Left lung (tissue), 14 donors: ENCODE data around the gene DBET. TPM values are rescaled to one million over a fixed set of nuclear protein-coding genes. Genes with fewer than 3 reads are reported as not detected.
A peak's percentile ranks its signal among the peaks of the same experiment; 100 is the strongest.
"Not testable (repeated sequence)": the region's sequence is repeated elsewhere in the genome, so short reads cannot be mapped to it uniquely, and the experiment has no call there.

ENCODE experiments used
- ATAC-seq: fragments of 200-7000 bp; cut with Tn5 transposase; one replicate; pipeline ENCODE4 v1.9.1; 2020; ENCODE audit warnings: moderate library complexity
- DNase-seq, 4 donors: peaks; one replicate each; pipeline ENCODE4 v3.0.0-alpha.2; 2013 to 2020
- H3K27ac ChIP-seq, 2 donors: fragments of 200-600 bp; sonication (generic) in 1 of 2; one replicate each; pipeline versions ENCODE4 v1.5.0 to v1.8.0; 2020 to 2021
- H3K27me3 ChIP-seq, 2 donors: fragments of 200-600 bp; sonication (generic) in 1 of 2; one replicate each; pipeline versions ENCODE4 v1.5.0 to v1.8.0; 2020 to 2021
- H3K36me3 ChIP-seq, 2 donors: fragments of 200-600 bp; sonication (generic) in 1 of 2; one replicate each; pipeline versions ENCODE4 v1.5.0 to v1.8.0; 2020 to 2021
- H3K4me1 ChIP-seq, 2 donors: fragments of 200-600 bp; one replicate each; pipeline ENCODE4 v1.8.0; 2021
- H3K4me3 ChIP-seq, 2 donors: fragments of 200-600 bp; sonication (generic) in 1 of 2; one replicate each; pipeline versions ENCODE4 v1.5.0 to v1.8.0; 2020 to 2021; ENCODE audit warnings: mild to moderate bottlenecking in 1 of 2
- H3K9me3 ChIP-seq, 2 donors: fragments of 200-600 bp; sonication (generic) in 1 of 2; one replicate each; pipeline versions ENCODE4 v1.5.0 to v1.8.0; 2020 to 2021
- CTCF ChIP-seq, 2 donors: fragments of 200-600 bp; sonication (generic) in 1 of 2; IDR thresholded peaks; one replicate each; pipeline versions ENCODE4 v1.5.0 to v1.8.0; 2021; ENCODE audit warnings: antibody characterized with exemption in 2 of 2
- intact Hi-C, 2 donors: fragments of 100-400 bp; cut with DNase I; formaldehyde crosslinking; loops; one replicate each; pipeline versions ENCODE4 v1.11.2 to v1.14.2; 2022
- long read RNA-seq, 12 donors: library from polyadenylated mRNA in 2 of 12; unstranded in 2 of 12; transcript quantifications; one replicate each; pipeline ENCODE4 v2.0.0 and lab custom pipeline, GENCODE V29; 2019 to 2026
- polyA plus RNA-seq, 6 donors: library from polyadenylated mRNA; unstranded; fragments of 120-200 nt; gene quantifications; one replicate each; pipeline ENCODE4 v1.2.1, GENCODE V29; 2013; ENCODE audit not compliant: insufficient read length in 6 of 6
- total RNA-seq, 2 donors: library from RNA; stranded (reverse); fragmentation: NEBNext Ultra II Directional; extraction: Animal tissue kit (Norgen Biotek cat#: 25700); gene quantifications; one replicate each; pipeline ENCODE4 v1.2.1, GENCODE V29; 2021
- donor health status: DM: no; HTN: yes; CAD: no.
- donor health status: DM: no; HTN: no; CAD: no.

DBET gene
- total RNA-seq: under 1 TPM; 0.10 to 0.12 TPM
- not detected for polyA plus RNA-seq
- long read RNA-seq, donor 1: 0 reads
- long read RNA-seq, donor 2: 0 reads
- long read RNA-seq, donor 3: 0 reads
- long read RNA-seq, donor 4: 0 reads
- long read RNA-seq, donor 5: 0 reads
- long read RNA-seq, donor 6: 0 reads
- long read RNA-seq, donor 7: 0 reads
- long read RNA-seq, donor 8: 0 reads
- long read RNA-seq, donor 9: 0 reads
- long read RNA-seq, donor 10: 0 reads
- long read RNA-seq, donor 11, partial matches to known transcripts: 0 of 1 reads
- long read RNA-seq, donor 11, other reads (novel, unspliced or antisense): 0 of 1 reads
- long read RNA-seq, donor 12: 0 reads

- ATAC-seq: not testable (repeated sequence)
Measured at GRCh38 chr4:190064342-190064741, at the start of gene DBET. Gene DBET (plus strand): TSS chr4:190064502.

DNA sequence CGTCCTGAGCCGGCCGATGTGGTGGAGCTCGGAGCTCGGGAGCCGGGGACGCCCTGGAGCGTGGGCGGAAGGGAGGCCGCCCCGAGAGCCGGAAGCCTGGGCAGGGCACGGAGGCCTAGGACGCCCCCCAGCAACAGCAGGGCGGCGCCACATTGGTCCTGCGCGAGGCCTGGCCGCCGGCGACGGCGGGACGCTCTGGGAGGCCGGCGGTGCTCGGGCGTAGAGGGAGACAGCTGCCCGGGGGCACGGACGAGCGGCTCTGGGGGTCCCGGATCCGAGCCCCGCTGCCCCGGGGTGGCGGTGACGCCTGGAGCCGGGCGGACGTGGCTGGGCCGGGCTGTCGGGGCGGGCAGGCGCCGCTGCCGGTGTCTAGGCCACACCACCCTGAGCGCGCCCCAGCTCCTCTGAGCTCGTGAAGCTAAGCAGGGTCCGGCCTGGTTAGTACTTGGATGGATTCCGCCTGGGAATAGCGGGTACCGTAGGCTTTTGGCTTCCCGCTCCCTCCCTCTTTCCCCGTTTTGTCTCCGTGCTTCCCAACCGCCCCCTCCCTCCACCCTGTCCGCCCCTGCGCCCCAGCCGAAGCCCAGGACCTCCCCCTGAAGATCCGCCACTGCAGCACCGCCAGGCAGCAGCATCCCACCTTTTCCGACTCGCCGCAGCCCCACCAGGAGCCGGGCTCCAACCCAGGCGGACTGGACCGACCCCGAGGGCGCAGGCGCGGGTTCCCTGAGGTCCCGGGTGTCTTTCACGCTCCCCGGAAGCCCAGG lies 49.3 kb upstream of the DBET start:
- intact Hi-C loops: no loop called here
- no peak overlapping the region for H3K27ac ChIP-seq
- H3K27me3 ChIP-seq: peaks cover 49 to 91% of the 10 kb centered on the region in 2 donors
- H3K4me1 ChIP-seq: no peaks in the 10 kb centered on the region
- ATAC-seq (no peak), DNase-seq (peak in 1 of 4 donors; percentile 83)
- no peak overlapping the region for H3K4me3 ChIP-seq
- TF ChIP-seq CTCF (IDR thresholded peaks at IDR 0.05): no peak
- no peaks in the 10 kb centered on the region for H3K9me3 ChIP-seq
- H3K36me3 ChIP-seq: no peaks in the 10 kb centered on the region

More at GRCh38 chr4:190064342-190064741, at the start of gene DBET:
- H3K36me3 ChIP-seq, H3K4me1 ChIP-seq, H3K27ac ChIP-seq, intact Hi-C loops, H3K4me3 ChIP-seq, DNase-seq, H3K9me3 ChIP-seq: not testable (repeated sequence)
- H3K27me3 ChIP-seq: peaks cover 0 to 13% of the 10 kb centered on the region in 2 donors

GRCh38 chr4:190015538-190016368 lies 48.5 kb upstream of the DBET start:
- Histone ChIP-seq H3K36me3 (no peaks in the 10 kb centered on the region), H3K4me3 (no peak overlapping the region), H3K27ac (no peak overlapping the region), H3K9me3 (no peaks in the 10 kb centered on the region), H3K27me3 (peaks cover 49 to 94% of the 10 kb centered on the region in 2 donors), H3K4me1 (no peaks in the 10 kb centered on the region)
- no peak for TF ChIP-seq CTCF (IDR thresholded peaks at IDR 0.05)
- DNase-seq (peak in 1 of 4 donors; percentile 79), ATAC-seq (no peak)
- intact Hi-C loops: no loop called here

DNA sequence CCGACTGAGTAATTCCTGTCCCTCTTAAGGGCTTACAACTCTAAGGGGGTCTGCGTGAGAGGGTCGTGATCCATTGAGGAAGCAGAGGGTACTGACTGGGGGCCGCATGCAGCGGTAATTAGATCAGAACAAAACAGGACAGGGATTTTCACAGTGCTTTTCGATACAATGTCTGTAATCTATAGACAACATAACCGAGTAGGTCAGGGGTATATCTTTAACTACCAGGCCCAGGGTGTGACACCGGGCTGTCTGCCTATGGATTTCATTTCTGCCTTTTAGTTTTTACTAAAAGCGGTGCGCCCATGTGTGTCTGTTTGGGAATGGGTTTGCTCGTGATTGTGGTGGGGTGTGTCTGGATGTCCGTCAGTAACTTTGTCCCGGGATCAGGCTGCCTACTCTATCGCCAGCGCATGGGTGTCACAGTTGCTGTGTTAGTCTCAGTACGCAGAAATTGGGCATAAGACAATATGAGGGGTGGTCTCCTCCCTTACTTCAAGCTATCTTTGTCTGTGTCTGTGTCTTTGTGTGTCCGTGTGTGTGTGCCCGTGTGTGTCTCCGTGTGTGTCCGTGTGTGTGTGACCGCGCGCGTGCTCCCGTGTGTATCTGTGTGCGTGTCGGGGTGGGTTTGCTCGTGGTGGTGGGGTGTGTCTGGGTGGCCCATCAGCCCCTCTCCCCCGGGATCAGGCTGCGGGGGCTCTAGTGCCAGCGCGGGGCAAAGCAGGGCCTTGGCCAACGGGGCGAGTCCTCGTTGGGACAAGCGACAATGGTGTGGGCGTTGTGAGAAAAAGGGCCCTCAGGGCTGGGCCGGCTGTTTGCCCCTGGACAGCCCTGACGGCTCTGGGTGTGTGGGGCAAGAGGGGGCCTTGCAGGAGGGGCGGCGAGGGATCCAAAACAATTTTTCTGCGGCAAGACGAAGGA lies 47.7 kb upstream of the DBET start:
- peaks cover 49 to 100% of the 10 kb centered on the region in 2 donors for H3K27me3 ChIP-seq
- ATAC-seq: no peak
- intact Hi-C loops: no loop called here
- TF ChIP-seq CTCF (IDR thresholded peaks at IDR 0.05): no peak
- no peaks in the 10 kb centered on the region for H3K9me3 ChIP-seq
- H3K27ac ChIP-seq: no peak overlapping the region
- peak in 1 of 4 donors; percentile 71 for DNase-seq
- no peaks in the 10 kb centered on the region for H3K36me3 ChIP-seq
- H3K4me3 ChIP-seq: no peak overlapping the region
- H3K4me1 ChIP-seq: no peaks in the 10 kb centered on the region
